ENCODE results near the gene TBC1D4. TPM values are rescaled to one million over a fixed set of nuclear protein-coding genes. Genes with fewer than 3 reads are reported as not detected.
A peak's percentile ranks its signal among the peaks of the same experiment; 100 is the strongest.
"Not testable (repeated sequence)": the region's sequence is repeated elsewhere in the genome, so short reads cannot be mapped to it uniquely, and the experiment has no call there.

Gene TBC1D4
- total RNA-seq, 1 donor from 2014 or later = 36.4 TPM

DNA sequence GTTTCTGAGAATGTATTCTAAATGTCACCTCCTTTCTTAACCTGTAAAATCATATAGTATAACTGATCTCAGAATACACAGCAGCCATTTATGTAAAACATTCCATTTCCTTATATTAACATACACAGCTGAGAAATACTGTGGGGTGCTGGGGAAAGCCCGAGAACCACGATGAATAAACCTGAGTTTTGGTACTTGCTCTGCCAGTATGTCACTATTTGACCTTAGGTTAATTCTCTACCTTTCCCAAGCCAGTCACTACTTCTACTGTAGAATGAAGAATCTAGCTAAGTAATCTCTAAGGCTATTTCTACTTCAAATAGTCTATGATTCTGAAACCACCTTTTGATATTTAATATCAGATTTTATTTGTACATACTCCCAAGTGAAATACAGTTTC lies 173.7 kb downstream of the TBC1D4 start:
- peak overlapping the region; percentile 68 for H3K27ac Mint-ChIP-seq
- peaks cover 78% of the 10 kb centered on the region for H3K36me3 Mint-ChIP-seq (ENCODE audit: low read depth)
- intact Hi-C loops (cut with micrococcal nuclease) = loop anchor here (1.0 kb wide), 2 partner anchors 10 to 18 kb away; no protein-coding TSS in a partner anchor
- no peaks in the 10 kb centered on the region for H3K9me3 Mint-ChIP-seq
- H3K4me3 Mint-ChIP-seq (ENCODE audit: low read depth) = no peak overlapping the region
- H3K27me3 Mint-ChIP-seq (ENCODE audit: low read depth) = no peaks in the 10 kb centered on the region
- DNase-seq (ENCODE audit: low spot score) = no peak
- H3K4me1 Mint-ChIP-seq (ENCODE audit: low read depth) = peaks cover 63% of the 10 kb centered on the region

- H3K9me3 Mint-ChIP-seq = no peaks in the 10 kb centered on the region
- no peak for DNase-seq (ENCODE audit: low spot score)
- peak overlapping the region; percentile 68 for H3K27ac Mint-ChIP-seq
- intact Hi-C loops (cut with micrococcal nuclease) = no loop called here
- H3K4me1 Mint-ChIP-seq (ENCODE audit: low read depth) = peaks cover 56% of the 10 kb centered on the region
- H3K27me3 Mint-ChIP-seq (ENCODE audit: low read depth) = no peaks in the 10 kb centered on the region
- H3K4me3 Mint-ChIP-seq (ENCODE audit: low read depth) = no peak overlapping the region
- H3K36me3 Mint-ChIP-seq (ENCODE audit: low read depth) = peaks cover 72% of the 10 kb centered on the region
Measured at GRCh38 chr13:75307370-75307949, 174.5 kb downstream of the TBC1D4 start.

DNA sequence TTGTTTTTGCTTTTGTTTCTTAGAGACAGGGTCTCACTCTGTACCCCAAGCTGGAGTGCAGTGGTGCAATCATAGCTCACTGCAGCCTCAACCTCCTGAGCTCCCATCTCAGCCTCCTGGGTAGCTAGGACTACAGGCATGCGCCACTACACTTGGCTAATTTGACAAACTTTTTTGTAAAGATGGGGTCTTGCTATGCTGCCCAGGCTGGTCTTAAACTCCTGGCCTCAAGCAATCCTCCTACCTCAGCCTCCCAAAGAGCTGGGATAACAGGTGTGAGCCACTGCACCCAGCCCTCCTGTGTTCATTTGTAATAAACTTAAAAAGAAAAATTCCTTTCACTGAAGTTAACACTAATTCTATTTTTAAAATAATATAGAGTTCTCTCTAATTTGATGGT lies 175.0 kb downstream of the TBC1D4 start:
- peaks cover 56% of the 10 kb centered on the region for H3K4me1 Mint-ChIP-seq (ENCODE audit: low read depth)
- peak overlapping the region; percentile 3 for H3K27ac Mint-ChIP-seq
- DNase-seq (ENCODE audit: low spot score); intact Hi-C loops (cut with micrococcal nuclease); H3K9me3 Mint-ChIP-seq; H3K4me3 Mint-ChIP-seq (ENCODE audit: low read depth); H3K27me3 Mint-ChIP-seq (ENCODE audit: low read depth): not testable (repeated sequence)
- peaks cover 72% of the 10 kb centered on the region for H3K36me3 Mint-ChIP-seq (ENCODE audit: low read depth)

DNA sequence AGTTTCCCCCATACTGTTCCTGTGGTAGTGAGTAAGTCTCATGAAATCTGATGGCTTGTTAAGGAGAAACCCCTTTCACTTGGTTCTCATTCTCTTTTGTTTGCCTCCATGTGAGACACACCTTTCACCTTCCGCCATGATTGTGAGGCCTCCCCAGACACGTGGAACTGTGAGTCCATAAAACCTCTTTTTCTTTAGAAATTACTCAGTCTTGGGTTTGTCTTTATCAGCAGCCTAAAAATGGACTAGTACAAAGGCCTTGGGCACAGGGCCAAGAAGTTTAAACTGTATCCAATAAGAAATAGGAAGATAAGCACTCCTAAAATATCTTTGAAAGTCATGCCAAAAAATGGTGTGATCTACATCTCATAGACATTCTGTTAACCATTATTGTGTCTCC lies 176.9 kb downstream of the TBC1D4 start:
- H3K9me3 Mint-ChIP-seq = no peaks in the 10 kb centered on the region
- peak overlapping the region; percentile 19 for H3K27ac Mint-ChIP-seq
- intact Hi-C loops (cut with micrococcal nuclease) = no loop called here
- H3K4me1 Mint-ChIP-seq (ENCODE audit: low read depth) = peaks cover 54% of the 10 kb centered on the region
- peaks cover 62% of the 10 kb centered on the region for H3K36me3 Mint-ChIP-seq (ENCODE audit: low read depth)
- H3K27me3 Mint-ChIP-seq (ENCODE audit: low read depth) = no peaks in the 10 kb centered on the region
- DNase-seq (ENCODE audit: low spot score) = no peak
- H3K4me3 Mint-ChIP-seq (ENCODE audit: low read depth) = no peak overlapping the region

DNA sequence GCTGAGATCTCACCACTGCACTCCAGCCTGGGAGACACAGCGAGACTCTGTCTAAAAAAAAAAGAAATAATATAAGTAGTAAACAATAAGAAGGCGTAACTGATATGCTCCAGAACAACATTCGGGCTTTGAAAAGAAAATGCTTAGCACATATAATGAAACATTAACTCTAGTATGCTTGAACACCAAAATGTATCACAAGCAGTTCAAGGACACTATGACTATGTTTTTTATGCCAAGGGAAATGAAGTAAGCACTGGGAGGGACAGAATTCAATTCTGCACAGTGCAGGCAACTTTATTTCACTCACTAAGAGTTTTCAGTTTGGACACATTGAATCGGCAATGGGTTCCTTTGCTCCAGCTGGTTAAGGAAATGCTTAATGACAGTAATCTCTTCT lies 178.7 kb downstream of the TBC1D4 start:
- H3K9me3 Mint-ChIP-seq = no peaks in the 10 kb centered on the region
- peaks cover 66% of the 10 kb centered on the region for H3K36me3 Mint-ChIP-seq (ENCODE audit: low read depth)

GRCh38 chr13:75302071-75302698 lies 179.8 kb downstream of the TBC1D4 start:
- no peaks in the 10 kb centered on the region for H3K27me3 Mint-ChIP-seq (ENCODE audit: low read depth)
- no peak overlapping the region for H3K4me3 Mint-ChIP-seq (ENCODE audit: low read depth)
- H3K9me3 Mint-ChIP-seq = no peaks in the 10 kb centered on the region
- intact Hi-C loops (cut with micrococcal nuclease) = no loop called here
- peak overlapping the region; percentile 40 for H3K27ac Mint-ChIP-seq
- DNase-seq (ENCODE audit: low spot score) = no peak
- H3K36me3 Mint-ChIP-seq (ENCODE audit: low read depth) = peaks cover 69% of the 10 kb centered on the region
- peaks cover 56% of the 10 kb centered on the region for H3K4me1 Mint-ChIP-seq (ENCODE audit: low read depth)

More for the DNA sequence above, 178.7 kb downstream of the TBC1D4 start:
- DNase-seq (ENCODE audit: low spot score) = no peak
- Mint-ChIP-seq H3K27ac (no peak overlapping the region), H3K4me3 (ENCODE audit: low read depth) (no peak overlapping the region), H3K4me1 (ENCODE audit: low read depth) (peaks cover 57% of the 10 kb centered on the region), H3K27me3 (ENCODE audit: low read depth) (no peaks in the 10 kb centered on the region)
- intact Hi-C loops (cut with micrococcal nuclease) = no loop called here

DNA sequence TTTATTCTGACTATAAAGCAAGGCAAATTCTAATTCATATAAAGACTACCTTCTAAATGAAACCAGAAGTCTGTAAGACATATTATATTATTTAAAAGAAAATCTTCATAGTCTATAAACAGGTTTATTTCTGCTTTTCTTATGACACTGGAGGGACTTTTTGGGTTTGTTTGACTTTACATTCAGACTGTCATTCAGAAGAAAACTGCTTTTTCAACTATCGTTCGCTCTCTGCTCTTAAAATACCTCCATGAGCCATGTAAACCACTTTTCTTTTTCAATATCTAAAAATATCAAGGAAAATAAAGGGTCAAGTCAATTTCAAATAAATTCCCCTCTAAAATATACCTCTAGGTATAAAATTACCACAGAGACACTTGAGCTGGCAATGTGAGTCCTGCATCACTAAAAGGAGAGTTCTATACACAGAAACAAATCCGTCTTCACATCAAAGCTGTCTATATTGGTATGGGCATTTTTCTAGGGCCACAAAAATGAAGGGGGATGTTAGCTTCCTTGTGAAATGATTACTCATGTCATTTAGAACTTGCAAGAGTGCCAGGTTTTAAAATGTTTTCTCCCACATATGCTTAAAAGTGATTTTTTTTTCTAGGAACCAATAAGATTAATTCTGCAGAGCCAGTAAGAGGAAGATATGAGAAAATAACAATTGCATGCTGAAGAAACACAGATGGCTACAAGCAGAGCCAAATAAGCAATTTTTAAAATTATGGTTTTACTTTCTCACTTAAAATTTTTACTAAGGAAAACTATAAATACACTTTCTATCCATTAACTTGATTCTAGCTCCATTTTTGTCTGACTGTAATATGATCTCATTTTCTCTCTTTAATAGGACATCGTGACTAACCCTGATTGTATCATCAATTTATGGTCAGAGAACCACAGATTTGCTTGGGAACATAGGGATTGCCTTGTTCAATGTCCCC lies 181.8 kb downstream of the TBC1D4 start:
- H3K36me3 Mint-ChIP-seq (ENCODE audit: low read depth) = peaks cover 67% of the 10 kb centered on the region
- peaks cover 61% of the 10 kb centered on the region for H3K4me1 Mint-ChIP-seq (ENCODE audit: low read depth)

DNA sequence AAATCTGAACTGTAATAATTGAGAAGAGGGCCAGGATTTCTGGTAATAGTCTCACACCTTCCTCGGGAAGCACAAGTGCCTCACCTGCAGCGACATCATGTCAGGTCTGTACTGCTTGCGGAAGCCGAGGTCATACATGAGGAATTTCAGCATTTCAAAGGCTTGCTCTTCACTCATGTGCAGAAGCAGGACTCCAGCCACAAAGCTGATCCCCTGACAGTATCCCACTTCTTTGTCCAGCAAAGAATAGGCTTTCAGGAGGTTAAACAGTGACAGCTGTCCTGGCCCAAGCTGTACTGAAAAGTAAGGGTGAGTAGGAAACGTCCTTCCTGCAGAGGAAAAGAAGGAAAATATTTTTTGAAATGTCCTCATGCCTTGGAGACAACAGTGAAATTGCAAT lies 182.7 kb downstream of the TBC1D4 start:
- no peak overlapping the region for H3K4me3 Mint-ChIP-seq (ENCODE audit: low read depth)
- no peak for DNase-seq (ENCODE audit: low spot score)
- intact Hi-C loops (cut with micrococcal nuclease) = no loop called here
- no peaks in the 10 kb centered on the region for H3K9me3 Mint-ChIP-seq
- H3K27me3 Mint-ChIP-seq (ENCODE audit: low read depth) = no peaks in the 10 kb centered on the region
- H3K4me1 Mint-ChIP-seq (ENCODE audit: low read depth) = peaks cover 61% of the 10 kb centered on the region
- peak overlapping the region; percentile 48 for H3K27ac Mint-ChIP-seq
- H3K36me3 Mint-ChIP-seq (ENCODE audit: low read depth) = peaks cover 64% of the 10 kb centered on the region

More for the DNA sequence above, 181.8 kb downstream of the TBC1D4 start:
- H3K9me3 Mint-ChIP-seq = no peaks in the 10 kb centered on the region
- no peaks in the 10 kb centered on the region for H3K27me3 Mint-ChIP-seq (ENCODE audit: low read depth)
- intact Hi-C loops (cut with micrococcal nuclease) = no loop called here
- peak overlapping the region; percentile 87 for H3K27ac Mint-ChIP-seq
- H3K4me3 Mint-ChIP-seq (ENCODE audit: low read depth) = peak overlapping the region; percentile 18
- DNase-seq (ENCODE audit: low spot score) = no peak

DNA sequence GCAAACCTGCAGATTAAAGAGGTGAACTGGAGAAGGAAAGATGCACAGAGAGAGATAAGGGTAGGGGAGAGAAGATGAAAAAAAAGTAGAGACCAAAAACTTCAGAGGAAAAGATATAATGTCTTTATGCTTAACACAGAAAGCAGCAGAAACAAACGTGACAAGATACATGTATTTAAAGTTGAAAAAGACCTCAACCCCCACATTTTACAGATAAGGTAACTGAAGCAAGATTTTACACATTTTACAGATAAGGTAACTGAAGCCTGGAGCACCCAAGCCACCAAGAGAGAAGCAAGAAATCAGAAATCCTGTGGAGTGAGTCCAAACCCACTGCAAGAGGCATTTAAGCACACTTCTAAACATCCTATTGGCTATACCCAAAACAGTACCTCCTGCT lies 185.3 kb downstream of the TBC1D4 start:
- peaks cover 66% of the 10 kb centered on the region for H3K36me3 Mint-ChIP-seq (ENCODE audit: low read depth)
- intact Hi-C loops (cut with micrococcal nuclease) = no loop called here
- peaks cover 53% of the 10 kb centered on the region for H3K4me1 Mint-ChIP-seq (ENCODE audit: low read depth)
- no peaks in the 10 kb centered on the region for H3K27me3 Mint-ChIP-seq (ENCODE audit: low read depth)
- no peaks in the 10 kb centered on the region for H3K9me3 Mint-ChIP-seq
- DNase-seq (ENCODE audit: low spot score) = no peak
- H3K27ac Mint-ChIP-seq = peak overlapping the region; percentile 79
- H3K4me3 Mint-ChIP-seq (ENCODE audit: low read depth) = peak overlapping the region; percentile 41

- H3K27me3 Mint-ChIP-seq (ENCODE audit: low read depth) = no peaks in the 10 kb centered on the region
- intact Hi-C loops (cut with micrococcal nuclease) = no loop called here
- peaks cover 46% of the 10 kb centered on the region for H3K4me1 Mint-ChIP-seq (ENCODE audit: low read depth)
- no peak overlapping the region for H3K27ac Mint-ChIP-seq
- H3K4me3 Mint-ChIP-seq (ENCODE audit: low read depth) = no peak overlapping the region
- DNase-seq (ENCODE audit: low spot score) = no peak
- no peaks in the 10 kb centered on the region for H3K9me3 Mint-ChIP-seq
- H3K36me3 Mint-ChIP-seq (ENCODE audit: low read depth) = peaks cover 70% of the 10 kb centered on the region
Measured at GRCh38 chr13:75295201-75295600, 186.8 kb downstream of the TBC1D4 start.

GRCh38 chr13:75294110-75294509 lies 187.9 kb downstream of the TBC1D4 start:
- H3K4me1 Mint-ChIP-seq (ENCODE audit: low read depth) = peaks cover 40% of the 10 kb centered on the region
- H3K27ac Mint-ChIP-seq = no peak overlapping the region
- H3K9me3 Mint-ChIP-seq = no peaks in the 10 kb centered on the region
- intact Hi-C loops (cut with micrococcal nuclease) = loop anchor here (5.0 kb wide), 1 partner anchor 33 kb away; no protein-coding TSS in a partner anchor
- DNase-seq (ENCODE audit: low spot score) = no peak
- no peak overlapping the region for H3K4me3 Mint-ChIP-seq (ENCODE audit: low read depth)
- H3K36me3 Mint-ChIP-seq (ENCODE audit: low read depth) = peaks cover 71% of the 10 kb centered on the region
- no peaks in the 10 kb centered on the region for H3K27me3 Mint-ChIP-seq (ENCODE audit: low read depth)

DNA sequence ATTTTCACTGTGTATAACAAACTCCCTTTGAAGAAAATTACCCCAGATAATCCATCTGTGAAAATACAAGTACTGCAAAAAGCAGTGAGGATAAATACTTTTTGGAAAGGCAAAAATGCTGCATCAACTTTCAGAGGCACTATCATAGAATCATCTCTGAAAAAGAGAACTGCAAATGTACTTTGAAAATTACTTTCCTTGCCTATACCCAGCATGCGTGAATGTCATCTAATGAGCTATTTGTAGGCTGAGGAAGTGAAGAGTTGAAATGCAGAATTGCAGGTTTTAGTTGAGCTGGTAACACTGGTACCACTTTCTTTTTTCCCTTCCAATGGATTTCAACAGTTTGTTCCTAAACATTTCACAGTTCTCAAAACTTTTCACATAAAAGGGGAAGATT lies 196.7 kb downstream of the TBC1D4 start:
- H3K27ac Mint-ChIP-seq = no peak overlapping the region
- H3K27me3 Mint-ChIP-seq (ENCODE audit: low read depth) = no peaks in the 10 kb centered on the region
- H3K4me1 Mint-ChIP-seq (ENCODE audit: low read depth) = no peaks in the 10 kb centered on the region
- DNase-seq (ENCODE audit: low spot score) = no peak
- no peak overlapping the region for H3K4me3 Mint-ChIP-seq (ENCODE audit: low read depth)
- H3K36me3 Mint-ChIP-seq (ENCODE audit: low read depth) = peaks cover 66% of the 10 kb centered on the region
- peaks cover 10% of the 10 kb centered on the region for H3K9me3 Mint-ChIP-seq
- intact Hi-C loops (cut with micrococcal nuclease) = no loop called here

Measured in activated T-helper 2 cell treated with anti-CD3 and anti-CD28 coated beads, Interferon-gamma antibody, Interleukin-2, Interleukin-4, amounts not matched to agents 10 μg/mL and 5 μg/mL and 100 μg/mL, durations not matched to agents 14 hours and 24 hours and 36 hours (primary cell).